ENCODE results near the gene LETM1. TPM values are rescaled to one million over a fixed set of nuclear protein-coding genes. Genes with fewer than 3 reads are reported as not detected.

LETM1 gene
- total and polyA plus RNA-seq, 2 experiments from 2014 or later, result 22.5 to 53.3 TPM

DNA sequence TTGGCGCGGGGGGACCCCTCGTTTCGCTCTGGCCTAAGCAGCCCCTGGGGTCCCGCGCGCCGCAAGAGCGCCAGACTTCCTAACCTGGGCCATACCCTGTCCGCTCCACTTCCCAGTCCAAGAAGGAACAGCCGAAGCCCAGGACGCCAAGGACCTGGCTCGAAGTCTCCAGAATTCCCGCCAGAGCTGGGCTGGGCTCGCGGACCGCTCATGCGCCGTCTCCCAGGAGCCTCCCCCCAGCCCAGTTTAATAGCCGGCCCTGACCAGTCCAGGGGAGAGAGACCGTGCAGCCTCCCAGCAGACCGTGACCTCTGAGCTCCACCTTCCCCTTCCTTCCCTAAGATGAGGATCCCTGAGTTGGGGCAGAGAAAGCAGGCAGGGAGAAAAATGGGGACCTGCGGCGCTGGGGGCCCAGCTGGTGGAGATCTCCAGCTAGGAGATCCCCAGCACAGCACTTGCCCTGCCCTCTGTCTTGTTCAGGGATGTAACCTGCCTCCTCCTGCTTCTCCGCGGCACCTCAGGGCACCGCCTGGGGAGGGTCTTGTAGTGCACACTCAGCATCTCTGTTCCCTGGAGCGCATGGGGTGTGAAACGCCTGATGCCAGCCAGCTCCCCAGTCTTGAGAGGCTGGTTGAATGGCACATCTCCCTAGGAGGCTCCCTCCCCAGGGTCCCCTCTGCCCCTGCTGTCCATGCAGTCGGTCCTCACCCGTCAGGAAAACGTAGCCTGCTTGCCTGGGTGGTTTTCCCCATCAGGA is 1.2 kb upstream of the LETM1 start:
- no peaks in the 10 kb centered on the region for H3K36me3 ChIP-seq
- H3K4me1 ChIP-seq (ENCODE audit: low read depth), result peaks cover 5% of the 10 kb centered on the region
- peak overlapping the region; percentile 86 for H3K4me3 ChIP-seq
- TF ChIP-seq, protein P1, sequence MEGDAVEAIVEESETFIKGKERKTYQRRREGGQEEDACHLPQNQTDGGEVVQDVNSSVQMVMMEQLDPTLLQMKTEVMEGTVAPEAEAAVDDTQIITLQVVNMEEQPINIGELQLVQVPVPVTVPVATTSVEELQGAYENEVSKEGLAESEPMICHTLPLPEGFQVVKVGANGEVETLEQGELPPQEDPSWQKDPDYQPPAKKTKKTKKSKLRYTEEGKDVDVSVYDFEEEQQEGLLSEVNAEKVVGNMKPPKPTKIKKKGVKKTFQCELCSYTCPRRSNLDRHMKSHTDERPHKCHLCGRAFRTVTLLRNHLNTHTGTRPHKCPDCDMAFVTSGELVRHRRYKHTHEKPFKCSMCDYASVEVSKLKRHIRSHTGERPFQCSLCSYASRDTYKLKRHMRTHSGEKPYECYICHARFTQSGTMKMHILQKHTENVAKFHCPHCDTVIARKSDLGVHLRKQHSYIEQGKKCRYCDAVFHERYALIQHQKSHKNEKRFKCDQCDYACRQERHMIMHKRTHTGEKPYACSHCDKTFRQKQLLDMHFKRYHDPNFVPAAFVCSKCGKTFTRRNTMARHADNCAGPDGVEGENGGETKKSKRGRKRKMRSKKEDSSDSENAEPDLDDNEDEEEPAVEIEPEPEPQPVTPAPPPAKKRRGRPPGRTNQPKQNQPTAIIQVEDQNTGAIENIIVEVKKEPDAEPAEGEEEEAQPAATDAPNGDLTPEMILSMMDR (IDR thresholded peaks at IDR 0.05; ENCODE audit: low read depth, low read length), result no peak
- peak; percentile 34 to 35 for DNase-seq (ENCODE audit: low read depth in 1 of 2, low spot score in 1 of 2)
- H3K27me3 ChIP-seq, result peaks cover 12% of the 10 kb centered on the region
- peak overlapping the region; percentile 14 for H3K27ac ChIP-seq
- H3K9me3 ChIP-seq (ENCODE audit: low read depth), result no peaks in the 10 kb centered on the region

DNA sequence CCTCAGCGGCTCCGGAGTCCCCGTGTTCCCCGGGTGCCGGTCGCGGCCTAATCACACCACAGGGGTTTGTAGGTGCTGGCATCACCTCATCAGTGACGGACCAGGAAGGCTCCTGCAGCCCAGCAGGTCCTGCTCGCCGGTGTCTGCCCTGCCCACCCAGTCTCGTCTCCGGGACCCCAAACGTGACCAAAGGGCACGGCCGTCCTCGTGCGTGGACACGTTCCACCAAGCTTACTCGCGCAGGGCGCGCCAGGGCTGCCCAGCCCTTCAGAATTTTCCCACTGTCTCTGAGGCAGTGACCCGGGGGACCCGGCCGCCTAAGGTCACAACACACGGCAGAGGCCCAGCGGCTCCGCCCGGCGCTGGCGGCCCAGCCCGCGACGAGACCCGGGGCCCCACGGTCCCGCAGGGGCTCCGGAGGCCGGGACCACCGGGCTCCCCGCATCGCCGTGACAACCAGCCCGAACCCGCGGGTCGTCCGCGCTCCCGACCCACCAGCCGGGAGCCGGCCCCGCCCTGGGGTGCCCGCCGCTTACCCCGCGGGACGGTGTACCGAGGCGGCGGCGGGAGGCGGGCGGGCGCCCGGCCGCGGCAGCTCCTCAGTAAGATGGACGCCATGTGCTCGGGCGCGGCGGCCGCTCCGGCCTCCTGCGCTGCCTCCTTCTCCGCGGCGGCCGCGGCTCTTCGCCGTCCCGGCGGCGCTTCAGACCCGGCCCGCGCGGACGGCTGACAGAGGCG is 454 bp downstream of the LETM1 start:
- H3K4me1 ChIP-seq (ENCODE audit: low read depth), result peaks cover 5% of the 10 kb centered on the region
- H3K27ac ChIP-seq, result peak overlapping the region; percentile 57

DNA sequence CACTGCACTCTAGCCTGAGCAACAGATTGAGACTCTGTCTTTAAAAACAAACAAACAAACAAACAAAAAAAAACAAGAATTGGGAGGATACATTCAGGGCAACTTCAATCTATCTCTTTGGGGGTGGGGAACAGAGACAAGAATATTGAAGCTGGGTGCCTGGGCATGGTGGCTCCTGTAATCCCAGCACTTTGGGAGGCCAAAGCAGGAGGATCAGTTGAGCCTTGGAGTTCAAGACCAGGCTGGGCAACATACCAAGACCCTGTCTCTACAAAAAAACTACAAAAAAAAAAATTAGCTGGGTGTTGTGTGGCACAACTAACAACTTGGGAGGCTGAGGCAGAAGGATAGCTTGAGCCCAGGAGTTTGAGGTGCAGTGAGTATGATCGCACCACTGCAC is 1.2 kb downstream of the LETM1 start:
- H3K27ac ChIP-seq, result no peak overlapping the region
- TF ChIP-seq, protein P1 (IDR thresholded peaks at IDR 0.05; ENCODE audit: low read depth, low read length), result no peak
- no peak for DNase-seq (ENCODE audit: low read depth in 1 of 2, low spot score in 1 of 2)
- no peaks in the 10 kb centered on the region for H3K27me3 ChIP-seq
- H3K9me3 ChIP-seq (ENCODE audit: low read depth), result no peaks in the 10 kb centered on the region
- H3K36me3 ChIP-seq, result no peaks in the 10 kb centered on the region
- H3K4me1 ChIP-seq (ENCODE audit: low read depth), result peaks cover 5% of the 10 kb centered on the region
- peak overlapping the region; percentile 86 for H3K4me3 ChIP-seq

More for the DNA sequence above, 454 bp downstream of the LETM1 start:
- H3K36me3 ChIP-seq, result no peaks in the 10 kb centered on the region
- peak overlapping the region; percentile 86 for H3K4me3 ChIP-seq
- H3K27me3 ChIP-seq, result no peaks in the 10 kb centered on the region
- TF ChIP-seq, protein P1 (IDR thresholded peaks at IDR 0.05; ENCODE audit: low read depth, low read length), result no peak
- H3K9me3 ChIP-seq (ENCODE audit: low read depth), result no peaks in the 10 kb centered on the region
- DNase-seq (ENCODE audit: low read depth in 1 of 2, low spot score in 1 of 2), result peak in 1 of 2 donors; percentile 38

DNA sequence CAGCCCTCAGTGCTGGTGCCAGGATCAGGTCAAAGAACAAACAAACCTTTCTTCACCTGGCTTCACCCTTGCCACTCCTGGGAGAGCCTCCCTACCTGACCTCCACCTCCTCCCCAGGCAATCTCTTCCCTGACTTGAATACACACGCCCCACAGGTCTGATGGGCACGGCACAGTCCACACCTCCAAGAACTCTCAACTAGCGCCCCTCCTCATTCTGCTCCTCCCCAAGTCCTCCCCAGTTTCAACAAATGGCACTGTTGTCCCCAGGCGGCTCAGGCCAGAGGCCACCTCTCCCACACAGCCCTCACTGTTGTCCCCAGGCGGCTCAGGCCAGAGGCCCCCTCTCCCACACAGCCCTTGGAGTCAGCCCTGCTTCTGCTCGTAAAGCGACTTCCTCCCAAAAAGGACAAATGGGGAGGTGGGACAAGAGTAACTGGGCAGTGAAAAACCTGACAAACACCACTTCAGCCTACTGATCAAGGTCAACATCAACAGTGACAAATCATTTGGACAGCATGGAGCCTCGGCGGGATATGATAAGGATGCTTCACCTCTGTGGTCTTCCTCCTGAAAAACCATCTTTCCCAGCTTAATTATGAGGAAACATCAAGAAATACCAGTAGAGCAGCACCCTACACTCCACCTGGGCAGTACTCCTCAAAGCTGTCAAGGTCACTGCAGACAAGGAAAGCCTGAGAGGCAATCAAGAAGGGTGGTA is 2.9 kb downstream of the LETM1 start:
- no peak for DNase-seq (ENCODE audit: low read depth in 1 of 2, low spot score in 1 of 2)
- Histone ChIP-seq H3K4me1 (ENCODE audit: low read depth) (peaks cover 5% of the 10 kb centered on the region), H3K27ac (no peak overlapping the region), H3K9me3 (ENCODE audit: low read depth) (no peaks in the 10 kb centered on the region), H3K4me3 (no peak overlapping the region), H3K27me3 (no peaks in the 10 kb centered on the region), H3K36me3 (no peaks in the 10 kb centered on the region)
- TF ChIP-seq, protein P1 (IDR thresholded peaks at IDR 0.05; ENCODE audit: low read depth, low read length), result no peak

DNA sequence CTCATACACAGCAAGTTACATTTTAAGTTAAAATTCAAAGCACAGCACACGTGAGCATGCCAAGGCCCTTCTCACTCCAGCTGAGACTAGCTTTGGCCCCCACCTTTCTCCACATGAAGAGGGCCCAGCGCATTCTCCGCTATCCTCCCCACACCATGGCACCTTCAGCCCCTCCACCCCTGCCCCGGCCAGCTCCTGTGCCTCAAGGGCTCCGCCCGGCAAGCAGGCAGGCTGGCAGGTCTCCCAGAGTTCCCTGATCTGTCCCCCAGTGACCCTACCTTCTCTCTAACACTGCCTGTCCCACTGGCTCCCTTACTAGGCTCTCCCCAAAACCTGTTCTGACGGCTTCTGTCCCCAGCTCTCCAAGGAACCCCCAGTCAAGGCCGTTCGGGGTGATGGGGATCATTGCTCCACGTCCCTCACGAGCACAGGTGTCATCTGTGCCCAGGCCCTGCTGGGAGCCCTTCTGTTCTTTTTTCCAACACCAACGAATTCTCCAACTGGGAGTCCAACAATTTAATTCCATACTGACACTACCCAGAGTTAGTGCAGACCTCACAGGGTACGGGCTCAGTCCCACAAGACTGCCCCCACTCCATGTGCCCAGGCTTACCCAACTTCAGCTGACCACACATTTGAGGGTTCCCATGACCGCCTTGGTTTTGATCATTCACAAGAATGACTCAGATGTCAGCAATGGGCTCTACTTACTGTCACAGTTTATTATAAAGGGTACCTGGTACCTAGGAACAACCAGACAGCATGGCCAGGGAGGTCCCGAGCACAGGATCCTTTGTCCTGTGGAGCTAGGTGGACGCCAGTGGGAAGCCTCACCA is 4.2 kb downstream of the LETM1 start:
- peaks cover 5% of the 10 kb centered on the region for H3K4me1 ChIP-seq (ENCODE audit: low read depth)
- no peak overlapping the region for H3K4me3 ChIP-seq
- DNase-seq (ENCODE audit: low read depth in 1 of 2, low spot score in 1 of 2), result peak in 1 of 2 donors; percentile 13
- no peaks in the 10 kb centered on the region for H3K9me3 ChIP-seq (ENCODE audit: low read depth)
- no peaks in the 10 kb centered on the region for H3K36me3 ChIP-seq
- TF ChIP-seq, protein P1 (IDR thresholded peaks at IDR 0.05; ENCODE audit: low read depth, low read length), result no peak
- H3K27me3 ChIP-seq, result no peaks in the 10 kb centered on the region
- no peak overlapping the region for H3K27ac ChIP-seq
